Measurements from ENCODE around the gene TCP10L. TPM values are rescaled to one million over a fixed set of nuclear protein-coding genes. Genes with fewer than 3 reads are reported as not detected.

The TCP10L gene
- total RNA-seq, 1 donor from 2014 or later: 0.34 TPM

- DNase-seq (ENCODE audit: low read depth) (no peak), FAIRE-seq (no peak)
- Mint-ChIP-seq H3K4me3 (ENCODE audit: unreplicated experiment) (no peak overlapping the region), H3K4me1 (ENCODE audit: low read depth, unreplicated experiment) (peaks cover 2% of the 10 kb centered on the region), H3K9me3 (ENCODE audit: unreplicated experiment) (peaks cover 10% of the 10 kb centered on the region), H3K36me3 (ENCODE audit: low read depth, unreplicated experiment) (no peaks in the 10 kb centered on the region), H3K27me3 (ENCODE audit: low read depth, unreplicated experiment) (peaks cover 2% of the 10 kb centered on the region), H3K27ac (ENCODE audit: unreplicated experiment) (no peak overlapping the region)
- Histone ChIP-seq H3K4me1 (ENCODE audit: insufficient read depth, low read length) (peaks cover 7% of the 10 kb centered on the region), H3K36me3 (ENCODE audit: insufficient read depth, low read length) (no peaks in the 10 kb centered on the region), H3K4me2 (ENCODE audit: low read length) (no peak overlapping the region), H3K9me3 (ENCODE audit: insufficient read depth, low read depth, low read length) (no peaks in the 10 kb centered on the region), H3K9ac (ENCODE audit: low read length) (no peak overlapping the region), H4K20me1 (ENCODE audit: insufficient read depth, low read length) (no peaks in the 10 kb centered on the region), H2AFZ (ENCODE audit: low read depth, low read length) (no peak overlapping the region), H3K27ac (ENCODE audit: low read depth, low read length) (no peak overlapping the region), H3K79me2 (ENCODE audit: insufficient read depth, low read length) (no peaks in the 10 kb centered on the region), H3K4me3 (ENCODE audit: insufficient read depth, low read depth, low read length) (no peak overlapping the region), H3K27me3 (ENCODE audit: insufficient read depth, low read length) (no peaks in the 10 kb centered on the region)
- no peak for TF ChIP-seq EZH2 (IDR thresholded peaks at IDR 0.05; ENCODE audit: insufficient read depth, low read length)
- TF ChIP-seq CTCF (IDR thresholded peaks at IDR 0.05; ENCODE audit: insufficient read depth, low read depth, low read length): no peak
Measured at GRCh38 chr21:32566741-32567389, 18.5 kb downstream of the TCP10L start.

- Histone ChIP-seq H4K20me1 (ENCODE audit: insufficient read depth, low read length) (no peaks in the 10 kb centered on the region), H2AFZ (ENCODE audit: low read depth, low read length) (no peak overlapping the region), H3K9me3 (ENCODE audit: insufficient read depth, low read depth, low read length) (no peaks in the 10 kb centered on the region), H3K4me1 (ENCODE audit: insufficient read depth, low read length) (peaks cover 7% of the 10 kb centered on the region), H3K36me3 (ENCODE audit: insufficient read depth, low read length) (no peaks in the 10 kb centered on the region), H3K4me3 (ENCODE audit: insufficient read depth, low read depth, low read length) (no peak overlapping the region), H3K79me2 (ENCODE audit: insufficient read depth, low read length) (no peaks in the 10 kb centered on the region), H3K27ac (ENCODE audit: low read depth, low read length) (no peak overlapping the region), H3K27me3 (ENCODE audit: insufficient read depth, low read length) (no peaks in the 10 kb centered on the region), H3K9ac (ENCODE audit: low read length) (no peak overlapping the region), H3K4me2 (ENCODE audit: low read length) (no peak overlapping the region)
- no peak overlapping the region for H3K4me3 Mint-ChIP-seq (ENCODE audit: unreplicated experiment)
- TF ChIP-seq EZH2 (IDR thresholded peaks at IDR 0.05; ENCODE audit: insufficient read depth, low read length): no peak
- no peak for TF ChIP-seq CTCF (IDR thresholded peaks at IDR 0.05; ENCODE audit: insufficient read depth, low read depth, low read length)
- no peaks in the 10 kb centered on the region for H3K36me3 Mint-ChIP-seq (ENCODE audit: low read depth, unreplicated experiment)
- DNase-seq (ENCODE audit: low read depth) (peak; percentile 76), FAIRE-seq (no peak)
- no peak overlapping the region for H3K27ac Mint-ChIP-seq (ENCODE audit: unreplicated experiment)
- H3K9me3 Mint-ChIP-seq (ENCODE audit: unreplicated experiment): peaks cover 10% of the 10 kb centered on the region
- peaks cover 2% of the 10 kb centered on the region for H3K4me1 Mint-ChIP-seq (ENCODE audit: low read depth, unreplicated experiment)
- H3K27me3 Mint-ChIP-seq (ENCODE audit: low read depth, unreplicated experiment): peaks cover 2% of the 10 kb centered on the region
Measured at GRCh38 chr21:32565856-32566465, 19.4 kb downstream of the TCP10L start.

- H3K27me3 Mint-ChIP-seq (ENCODE audit: low read depth, unreplicated experiment): peaks cover 2% of the 10 kb centered on the region
- H2AFZ ChIP-seq (ENCODE audit: low read depth, low read length): no peak overlapping the region
Measured at GRCh38 chr21:32562915-32563314, 22.4 kb downstream of the TCP10L start.

More at GRCh38 chr21:32562915-32563314, 22.4 kb downstream of the TCP10L start:
- Histone ChIP-seq H3K4me3 (ENCODE audit: insufficient read depth, low read depth, low read length) (no peak overlapping the region), H3K9me3 (ENCODE audit: insufficient read depth, low read depth, low read length) (no peaks in the 10 kb centered on the region), H3K27ac (ENCODE audit: low read depth, low read length) (no peak overlapping the region), H4K20me1 (ENCODE audit: insufficient read depth, low read length) (no peaks in the 10 kb centered on the region), H3K9ac (ENCODE audit: low read length) (no peak overlapping the region), H3K36me3 (ENCODE audit: insufficient read depth, low read length) (no peaks in the 10 kb centered on the region), H3K79me2 (ENCODE audit: insufficient read depth, low read length) (no peaks in the 10 kb centered on the region), H3K4me1 (ENCODE audit: insufficient read depth, low read length) (peaks cover 3% of the 10 kb centered on the region), H3K27me3 (ENCODE audit: insufficient read depth, low read length) (no peaks in the 10 kb centered on the region), H3K4me2 (ENCODE audit: low read length) (no peak overlapping the region)
- Mint-ChIP-seq H3K9me3 (ENCODE audit: unreplicated experiment) (peaks cover 10% of the 10 kb centered on the region), H3K36me3 (ENCODE audit: low read depth, unreplicated experiment) (no peaks in the 10 kb centered on the region), H3K4me3 (ENCODE audit: unreplicated experiment) (no peak overlapping the region), H3K4me1 (ENCODE audit: low read depth, unreplicated experiment) (no peaks in the 10 kb centered on the region), H3K27ac (ENCODE audit: unreplicated experiment) (no peak overlapping the region)
- TF ChIP-seq CTCF (IDR thresholded peaks at IDR 0.05; ENCODE audit: insufficient read depth, low read depth, low read length): no peak
- no peak for TF ChIP-seq EZH2 (IDR thresholded peaks at IDR 0.05; ENCODE audit: insufficient read depth, low read length)
- DNase-seq (ENCODE audit: low read depth) (no peak), FAIRE-seq (no peak)
